CD4-positive, alpha-beta memory T cell (primary cell): ENCODE measurements around the gene PDE8B. TPM values are rescaled to one million over a fixed set of nuclear protein-coding genes. Genes with fewer than 3 reads are reported as not detected.
A peak's percentile ranks its signal among the peaks of the same experiment; 100 is the strongest.

Source experiments
- CTCF ChIA-PET: fragments of 350-600 bp; sonication (Branson Sonifier 250); formaldehyde crosslinking; loops from one replicate; lab custom pipeline; 2021; ENCODE audit warnings: inconsistent platforms; ENCODE audit not compliant: partially characterized antibody; lab: Charles Lee
- POLR2A ChIA-PET: fragments of 350-600 bp; sonication (Branson Sonifier 250); formaldehyde crosslinking; loops from one replicate; lab custom pipeline; 2021; ENCODE audit not compliant: partially characterized antibody; lab: Charles Lee
- DNase-seq, 5 donors: peaks; one replicate each; pipeline versions ENCODE4 v3.0.0 to v3.0.0-alpha.2; 2020 to 2022; ENCODE audit warnings: mixed read lengths in 1 of 5
- H3K27ac ChIP-seq: one replicate; pipeline ENCODE4 v1.7.0; 2013; ENCODE audit warnings: low read depth, low read length
- H3K27me3 ChIP-seq: 2 replicates; pipeline ENCODE4 v1.7.0; 2013; ENCODE audit warnings: mild to moderate bottlenecking, low read length, moderate library complexity; ENCODE audit not compliant: insufficient read depth
- H3K36me3 ChIP-seq: 2 replicates; pipeline ENCODE4 v1.7.0; 2013; ENCODE audit warnings: mild to moderate bottlenecking, low read length, moderate library complexity; ENCODE audit not compliant: insufficient read depth
- H3K4me1 ChIP-seq: 2 replicates; pipeline ENCODE4 v1.7.0; 2013; ENCODE audit warnings: mild to moderate bottlenecking, low read length, moderate library complexity; ENCODE audit not compliant: insufficient read depth
- H3K4me3 ChIP-seq, 2 donors: one replicate each; pipeline ENCODE4 v1.7.0; 2013; ENCODE audit warnings: low read length in 2 of 2, mild to moderate bottlenecking in 1 of 2
- H3K9me3 ChIP-seq, 2 donors: one replicate each; pipeline ENCODE4 v1.7.0; 2013; ENCODE audit warnings: low read length in 2 of 2, control low read depth in 1 of 2; ENCODE audit not compliant: control insufficient read depth in 1 of 2
- H3K27ac Mint-ChIP-seq, 7 donors: one replicate each; pipeline ENCODE4 v1.8.0; 2020 to 2021; ENCODE audit warnings: mixed read lengths in 7 of 7, mild to moderate bottlenecking in 6 of 7, inconsistent platforms in 3 of 7, moderate library complexity in 3 of 7
- H3K27me3 Mint-ChIP-seq, 2 donors: one replicate each; pipeline ENCODE4 v1.8.0; 2020 to 2021; ENCODE audit warnings: mixed read lengths in 2 of 2
- H3K36me3 Mint-ChIP-seq, 2 donors: one replicate each; pipeline ENCODE4 v1.8.0; 2020 to 2021; ENCODE audit warnings: mixed read lengths in 2 of 2, inconsistent platforms in 1 of 2, mild to moderate bottlenecking in 1 of 2
- H3K4me1 Mint-ChIP-seq, 4 donors: one replicate each; pipeline ENCODE4 v1.8.0; 2020 to 2021; ENCODE audit warnings: mixed read lengths in 4 of 4, mild to moderate bottlenecking in 1 of 4
- H3K4me3 Mint-ChIP-seq, 8 donors: one replicate each; pipeline ENCODE4 v1.8.0; 2020 to 2021; ENCODE audit warnings: mixed read lengths in 8 of 8, mild to moderate bottlenecking in 7 of 8, moderate library complexity in 6 of 8, inconsistent platforms in 3 of 8
- H3K9me3 Mint-ChIP-seq, 8 donors: one replicate each; pipeline ENCODE4 v1.8.0; 2020 to 2021; ENCODE audit warnings: mixed read lengths in 8 of 8, mild to moderate bottlenecking in 5 of 8, inconsistent platforms in 3 of 8, moderate library complexity in 1 of 8
- intact Hi-C: fragments of 100-400 bp; cut with micrococcal nuclease; formaldehyde crosslinking; loops from one replicate; pipeline ENCODE4 v1.15.1; 2023
- polyA plus RNA-seq, 2 donors: library from polyadenylated mRNA; unstranded; fragments of 300-500 nt; fragmentation: Illumina TruSeq; gene quantifications; one replicate each; pipeline ENCODE4 v1.2.3, GENCODE V29; 2021
- total RNA-seq, 2 experiments: library from RNA; stranded (reverse); gene quantifications; one replicate each; pipeline ENCODE4 v1.2.3, GENCODE V29; 2021

PDE8B gene
- total and polyA plus RNA-seq, 4 experiments from 2014 or later = 0.26 TPM; not detected in 3

- Histone ChIP-seq H3K27ac (no peak overlapping the region), H3K4me3 (no peak overlapping the region), H3K9me3 (no peaks in the 10 kb centered on the region), H3K27me3 (no peaks in the 10 kb centered on the region), H3K36me3 (no peaks in the 10 kb centered on the region), H3K4me1 (no peaks in the 10 kb centered on the region)
- intact Hi-C loops = no loop called here
- ChIA-PET POLR2A (no interaction called here), CTCF (no interaction called here)
- Mint-ChIP-seq H3K9me3 (peaks cover 0 to 6% (median 0%) of the 10 kb centered on the region in 8 donors), H3K36me3 (no peaks in the 10 kb centered on the region), H3K4me1 (no peaks in the 10 kb centered on the region), H3K27me3 (peaks cover 5 to 9% of the 10 kb centered on the region in 2 donors), H3K4me3 (no peak overlapping the region), H3K27ac (no peak overlapping the region)
- DNase-seq = no peak
Observed at GRCh38 chr5:77295863-77296378, 85.4 kb downstream of the PDE8B start.

GRCh38 chr5:77298146-77298545, 87.7 kb downstream of the PDE8B start:
- peak overlapping the region in 1 of 7 donors; percentile 32 for H3K27ac Mint-ChIP-seq
- Histone ChIP-seq H3K36me3 (no peaks in the 10 kb centered on the region), H3K4me3 (no peak overlapping the region), H3K27ac (no peak overlapping the region), H3K27me3 (no peaks in the 10 kb centered on the region), H3K9me3 (no peaks in the 10 kb centered on the region), H3K4me1 (no peaks in the 10 kb centered on the region)
- intact Hi-C loops = no loop called here
- H3K36me3 Mint-ChIP-seq = no peaks in the 10 kb centered on the region
- POLR2A ChIA-PET = no interaction called here
- peaks cover 5 to 8% of the 10 kb centered on the region in 2 donors for H3K27me3 Mint-ChIP-seq
- CTCF ChIA-PET = no interaction called here
- no peaks in the 10 kb centered on the region for H3K4me1 Mint-ChIP-seq
- no peak for DNase-seq
- H3K4me3 Mint-ChIP-seq = no peak overlapping the region
- peaks cover 0 to 6% (median 0%) of the 10 kb centered on the region in 8 donors for H3K9me3 Mint-ChIP-seq

- ChIA-PET POLR2A (no interaction called here), CTCF (no interaction called here)
- Mint-ChIP-seq H3K36me3 (no peaks in the 10 kb centered on the region), H3K27ac (no peak overlapping the region), H3K9me3 (peaks cover 0 to 6% (median 0%) of the 10 kb centered on the region in 8 donors), H3K4me3 (no peak overlapping the region), H3K27me3 (peaks cover 3 to 8% of the 10 kb centered on the region in 2 donors), H3K4me1 (no peaks in the 10 kb centered on the region)
- no peaks in the 10 kb centered on the region for H3K9me3 ChIP-seq
- H3K4me3 ChIP-seq = no peak overlapping the region
- H3K27ac ChIP-seq = no peak overlapping the region
- H3K36me3 ChIP-seq = no peaks in the 10 kb centered on the region
- no peaks in the 10 kb centered on the region for H3K27me3 ChIP-seq
- no peaks in the 10 kb centered on the region for H3K4me1 ChIP-seq
- intact Hi-C loops = no loop called here
- no peak for DNase-seq
Observed at GRCh38 chr5:77300451-77300850, 90.0 kb downstream of the PDE8B start.

GRCh38 chr5:77301447-77301883, 91.0 kb downstream of the PDE8B start:
- Histone ChIP-seq H3K27ac (no peak overlapping the region), H3K27me3 (no peaks in the 10 kb centered on the region), H3K4me3 (no peak overlapping the region), H3K36me3 (no peaks in the 10 kb centered on the region), H3K9me3 (no peaks in the 10 kb centered on the region), H3K4me1 (no peaks in the 10 kb centered on the region)
- H3K4me3 Mint-ChIP-seq = no peak overlapping the region
- intact Hi-C loops = no loop called here
- H3K27ac Mint-ChIP-seq = no peak overlapping the region
- DNase-seq = no peak
- POLR2A ChIA-PET = no interaction called here
- H3K4me1 Mint-ChIP-seq = no peaks in the 10 kb centered on the region
- H3K36me3 Mint-ChIP-seq = no peaks in the 10 kb centered on the region
- H3K27me3 Mint-ChIP-seq = peaks cover 3 to 11% of the 10 kb centered on the region in 2 donors
- peaks cover 0 to 6% (median 0%) of the 10 kb centered on the region in 8 donors for H3K9me3 Mint-ChIP-seq
- CTCF ChIA-PET = no interaction called here

- CTCF ChIA-PET = no interaction called here
- POLR2A ChIA-PET = no interaction called here
- intact Hi-C loops = no loop called here
- Histone ChIP-seq H3K27ac (no peak overlapping the region), H3K36me3 (no peaks in the 10 kb centered on the region), H3K27me3 (no peaks in the 10 kb centered on the region), H3K4me3 (no peak overlapping the region), H3K9me3 (no peaks in the 10 kb centered on the region), H3K4me1 (no peaks in the 10 kb centered on the region)
- peaks cover 0 to 6% (median 0%) of the 10 kb centered on the region in 8 donors for H3K9me3 Mint-ChIP-seq
- no peaks in the 10 kb centered on the region for H3K36me3 Mint-ChIP-seq
- no peak overlapping the region for H3K4me3 Mint-ChIP-seq
- no peak for DNase-seq
- H3K27me3 Mint-ChIP-seq = peaks cover 3 to 7% of the 10 kb centered on the region in 2 donors
- no peaks in the 10 kb centered on the region for H3K4me1 Mint-ChIP-seq
- no peak overlapping the region for H3K27ac Mint-ChIP-seq
Observed at GRCh38 chr5:77302247-77302646, 91.8 kb downstream of the PDE8B start.

GRCh38 chr5:77302653-77303052, 92.2 kb downstream of the PDE8B start:
- intact Hi-C loops = no loop called here
- Mint-ChIP-seq H3K4me1 (no peaks in the 10 kb centered on the region), H3K27ac (no peak overlapping the region), H3K36me3 (no peaks in the 10 kb centered on the region), H3K9me3 (peaks cover 0 to 4% (median 0%) of the 10 kb centered on the region in 8 donors), H3K4me3 (no peak overlapping the region), H3K27me3 (peaks cover 3 to 6% of the 10 kb centered on the region in 2 donors)
- Histone ChIP-seq H3K4me3 (no peak overlapping the region), H3K4me1 (no peaks in the 10 kb centered on the region), H3K27ac (no peak overlapping the region), H3K9me3 (no peaks in the 10 kb centered on the region), H3K36me3 (no peaks in the 10 kb centered on the region), H3K27me3 (no peaks in the 10 kb centered on the region)
- DNase-seq = no peak
- ChIA-PET POLR2A (no interaction called here), CTCF (no interaction called here)

GRCh38 chr5:77304388-77304787, 93.9 kb downstream of the PDE8B start:
- Mint-ChIP-seq H3K9me3 (peaks cover 0 to 2% (median 0%) of the 10 kb centered on the region in 8 donors), H3K27me3 (peaks cover 3 to 8% of the 10 kb centered on the region in 2 donors), H3K36me3 (no peaks in the 10 kb centered on the region), H3K4me1 (no peaks in the 10 kb centered on the region), H3K4me3 (no peak overlapping the region), H3K27ac (no peak overlapping the region)
- Histone ChIP-seq H3K36me3 (no peaks in the 10 kb centered on the region), H3K27ac (no peak overlapping the region), H3K4me1 (no peaks in the 10 kb centered on the region), H3K4me3 (no peak overlapping the region), H3K9me3 (no peaks in the 10 kb centered on the region), H3K27me3 (no peaks in the 10 kb centered on the region)
- POLR2A ChIA-PET = no interaction called here
- no peak for DNase-seq
- CTCF ChIA-PET = no interaction called here
- intact Hi-C loops = no loop called here
